GM18526 (cell line): ENCODE measurements around the gene HDGF.

ENCODE experiments used
- POLR2A ChIP-seq: IDR thresholded peaks from 3 replicates; pipeline ENCODE4 v1.6.1; 2011; ENCODE audit not compliant: insufficient read length; ENCODE audit errors: extremely low read depth

Gene HDGF

GRCh38 chr1:156741481-156741983 lies 9.9 kb downstream of the HDGF start:
- no peak for TF ChIP-seq POLR2A

DNA sequence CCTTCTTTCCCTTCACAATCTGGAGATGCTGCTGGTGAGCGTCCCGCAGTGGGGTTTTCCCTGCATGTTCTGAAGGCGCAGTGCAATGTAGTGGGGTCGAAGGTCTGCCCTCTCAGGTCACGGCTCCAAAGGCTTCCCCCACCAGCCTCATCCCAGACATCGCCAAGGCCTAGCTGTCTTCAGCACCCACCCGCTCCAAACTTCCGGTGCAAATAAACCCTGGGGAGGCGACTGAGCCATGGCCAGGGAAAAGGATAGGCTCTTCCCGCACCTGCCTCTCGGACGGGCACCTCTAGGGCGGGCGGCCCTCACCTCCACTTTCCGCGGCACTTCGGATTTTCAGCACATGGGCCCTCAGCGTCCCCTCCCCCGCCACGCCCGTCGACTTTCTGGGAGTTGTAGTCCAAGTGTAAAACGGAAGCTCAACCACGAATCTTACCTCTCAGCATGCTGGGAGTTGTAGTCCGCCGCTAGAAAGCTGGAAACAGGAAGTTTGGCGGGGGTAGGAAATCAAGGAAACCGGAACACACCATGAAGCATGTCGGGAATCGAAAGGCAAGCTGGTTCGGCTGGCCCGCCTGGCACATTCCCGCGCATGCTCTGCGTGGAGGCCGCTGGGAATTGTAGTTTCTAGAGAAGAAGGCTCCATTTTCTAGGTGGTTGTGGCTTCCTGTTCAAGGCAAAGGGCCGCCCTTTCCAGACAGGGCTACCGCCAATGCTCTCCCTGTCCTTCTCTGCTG lies 10.6 kb downstream of the HDGF start, which contains the start of gene MRPL24:
MRPL24 (minus strand) TSS at position 348 of the 740 bp plus-strand sequence. CDS start 2,384 bp downstream, outside the sequence.
- TF ChIP-seq POLR2A: peak; percentile 75

DNA sequence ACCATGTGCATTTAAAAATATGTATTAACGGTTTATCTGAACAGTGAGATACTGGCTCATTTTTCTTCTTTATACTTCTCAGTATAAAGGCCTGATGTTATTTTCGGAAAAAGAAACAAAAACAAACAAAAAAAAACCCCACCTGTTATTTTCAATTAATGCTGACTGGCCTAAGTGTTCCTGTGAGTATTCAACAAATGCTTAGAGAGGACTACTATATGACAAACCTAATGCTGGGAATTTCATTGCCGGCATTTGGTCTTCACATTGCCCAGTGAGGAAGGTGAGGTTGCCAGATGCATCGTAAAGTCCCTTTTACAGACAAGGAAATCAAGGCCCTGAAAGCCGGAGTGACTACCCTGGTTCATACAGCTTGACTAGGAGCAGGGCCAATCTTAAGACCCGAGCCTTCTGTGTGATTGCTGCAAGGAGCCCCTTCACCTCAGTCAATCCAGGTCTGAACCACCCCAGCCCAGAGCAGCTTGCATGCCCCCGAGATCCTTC lies 11.2 kb downstream of the HDGF start:
- TF ChIP-seq POLR2A: no peak

- no peak for TF ChIP-seq POLR2A
These were observed 12.6 kb downstream of the HDGF start for GRCh38 chr1:156738916-156739315.

- TF ChIP-seq POLR2A: no peak
These were observed 13.1 kb downstream of the HDGF start for GRCh38 chr1:156738407-156738806.

DNA sequence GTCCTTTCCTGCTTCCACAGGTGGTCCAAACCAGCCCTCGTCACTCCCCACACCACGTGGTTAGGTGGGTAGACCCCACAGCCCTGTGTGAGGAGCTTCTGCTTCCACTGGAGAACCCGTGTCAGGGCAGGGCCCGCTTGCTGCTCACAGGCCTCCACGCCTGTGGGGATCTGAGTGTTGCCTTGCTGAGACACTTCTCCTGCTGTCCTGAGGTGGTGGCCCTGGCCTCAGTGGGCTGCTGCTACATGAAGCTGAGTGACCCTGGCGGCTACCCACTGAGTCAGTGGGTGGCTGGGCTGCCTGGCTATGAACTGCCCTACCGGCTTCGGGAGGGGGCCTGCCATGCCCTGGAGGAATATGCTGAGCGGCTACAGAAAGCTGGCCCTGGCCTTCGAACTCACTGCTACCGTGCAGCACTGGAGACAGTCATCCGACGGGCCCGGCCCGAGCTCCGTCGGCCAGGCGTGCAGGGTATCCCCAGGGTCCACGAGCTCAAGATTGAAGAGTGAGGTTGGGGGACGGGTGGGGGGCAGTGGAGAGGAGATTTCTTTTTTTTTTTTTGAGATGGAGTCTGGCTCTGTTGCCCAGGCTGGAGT lies 17.4 kb downstream of the HDGF start:
- no peak for TF ChIP-seq POLR2A

GRCh38 chr1:156728599-156729462 lies 22.6 kb downstream of the HDGF start, which contains the start of gene ISG20L2:
Gene ISG20L2 (minus strand): TSS chr1:156728766. CDS start chr1:156727652, 1,114 bp downstream.
- peak; percentile 65 for TF ChIP-seq POLR2A

DNA sequence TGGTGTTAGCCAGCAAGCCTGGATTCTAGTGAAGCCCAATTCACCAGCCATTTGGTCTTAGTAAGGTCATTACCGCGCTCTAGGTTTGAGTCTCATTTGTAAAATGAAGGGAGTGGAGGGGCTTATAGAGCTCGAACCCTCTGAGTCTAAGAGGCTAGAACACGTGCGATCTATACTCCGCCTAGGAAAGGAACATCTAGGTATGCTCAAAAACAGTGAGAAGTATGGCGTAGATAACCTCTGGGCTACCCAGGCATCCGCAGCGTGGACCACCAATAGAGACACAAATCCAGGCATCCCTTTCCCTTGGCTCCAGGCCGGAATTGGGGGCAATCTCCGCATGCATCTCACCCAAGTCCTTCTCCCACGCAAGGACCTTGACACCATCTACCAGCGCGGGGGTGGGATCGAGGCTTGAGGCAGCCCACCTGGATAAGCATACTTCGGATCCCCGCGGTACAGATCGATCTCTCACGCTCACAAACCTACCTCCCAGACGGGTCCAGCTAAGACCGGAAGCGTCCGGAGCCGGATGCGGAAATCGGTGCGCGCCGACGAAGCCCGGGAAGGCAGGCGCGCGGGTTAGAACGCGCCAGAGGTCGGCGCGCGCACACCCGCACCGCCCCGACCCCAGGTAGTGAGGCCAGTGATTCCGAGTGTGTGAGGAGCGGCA lies 23.4 kb downstream of the HDGF start, which contains the start of gene METTL25B:
METTL25B (plus strand) TSS at position 544 of the 673 bp plus-strand sequence. CDS start 636 bp downstream, outside the sequence.
- TF ChIP-seq POLR2A: peak; percentile 78

DNA sequence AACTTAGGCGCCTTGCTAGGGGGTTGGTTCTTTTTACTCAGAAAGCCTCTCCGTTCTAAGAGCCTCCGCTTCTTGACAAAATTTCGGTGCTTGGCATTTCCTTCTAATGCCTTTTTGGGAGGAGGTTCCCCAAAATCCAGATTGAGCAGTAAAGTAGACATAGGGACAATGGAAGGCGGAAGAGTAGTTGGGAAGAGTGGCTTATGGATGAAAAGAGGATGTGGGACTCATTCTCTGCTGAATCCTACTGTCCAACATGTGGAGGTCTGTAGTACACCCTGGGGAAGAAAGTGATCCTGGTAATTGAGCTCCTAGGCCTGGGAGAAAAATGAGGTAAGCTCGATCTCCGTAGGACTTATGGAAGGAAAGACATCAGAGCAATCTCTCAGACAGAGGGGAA lies 24.0 kb downstream of the HDGF start:
- TF ChIP-seq POLR2A: no peak

- no peak for TF ChIP-seq POLR2A
These were observed 24.8 kb downstream of the HDGF start for GRCh38 chr1:156726549-156727226.

DNA sequence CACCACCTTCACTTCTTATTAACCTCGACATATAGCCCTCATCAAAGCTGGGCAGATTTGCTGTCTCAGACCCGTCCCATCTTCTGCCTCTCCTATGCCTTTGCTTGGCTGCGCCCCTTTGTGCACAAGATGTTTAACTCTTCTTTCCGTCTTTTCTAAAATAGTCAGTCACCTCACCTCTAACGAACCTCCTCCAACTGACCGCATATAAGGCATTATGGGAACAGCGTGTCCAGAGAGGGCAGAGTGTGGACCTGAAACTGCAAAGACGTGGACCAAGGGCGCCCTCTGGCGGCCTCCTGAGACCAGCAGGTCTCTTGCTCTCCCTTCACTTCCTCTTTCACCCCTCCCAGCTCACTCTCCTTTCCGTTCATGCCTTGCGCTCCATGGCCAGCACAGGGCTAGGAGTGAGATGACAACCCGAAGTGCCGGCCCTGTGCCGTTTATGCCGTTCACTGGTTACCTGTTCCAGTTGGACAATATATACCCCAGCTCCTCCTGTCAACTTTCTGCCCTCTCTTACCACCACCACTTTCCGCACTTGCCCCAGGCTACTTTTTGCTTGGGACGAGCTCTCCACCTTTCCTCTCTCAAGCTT lies 25.7 kb downstream of the HDGF start:
- no peak for TF ChIP-seq POLR2A

DNA sequence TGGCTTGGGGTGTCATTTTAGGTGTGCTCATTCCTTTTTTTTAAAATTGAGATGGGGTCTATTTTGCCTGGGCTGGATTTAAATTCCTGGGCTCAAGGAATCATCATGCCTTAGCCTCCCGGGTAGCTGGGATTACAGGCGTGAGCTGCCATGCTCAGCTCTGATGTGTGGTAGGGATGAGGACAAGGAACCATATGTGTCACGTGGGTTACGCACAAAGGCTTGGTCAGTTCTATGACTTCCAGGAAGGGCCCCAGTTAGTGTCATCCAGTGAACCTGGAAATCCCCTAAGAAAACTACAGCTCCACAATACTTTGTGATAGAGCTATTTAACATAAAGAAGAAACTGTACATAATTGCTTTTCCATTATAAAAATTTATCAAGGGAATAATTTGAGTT lies 29.9 kb downstream of the HDGF start:
- no peak for TF ChIP-seq POLR2A

- TF ChIP-seq POLR2A: no peak
These were observed 30.3 kb downstream of the HDGF start for GRCh38 chr1:156721131-156721530.

DNA sequence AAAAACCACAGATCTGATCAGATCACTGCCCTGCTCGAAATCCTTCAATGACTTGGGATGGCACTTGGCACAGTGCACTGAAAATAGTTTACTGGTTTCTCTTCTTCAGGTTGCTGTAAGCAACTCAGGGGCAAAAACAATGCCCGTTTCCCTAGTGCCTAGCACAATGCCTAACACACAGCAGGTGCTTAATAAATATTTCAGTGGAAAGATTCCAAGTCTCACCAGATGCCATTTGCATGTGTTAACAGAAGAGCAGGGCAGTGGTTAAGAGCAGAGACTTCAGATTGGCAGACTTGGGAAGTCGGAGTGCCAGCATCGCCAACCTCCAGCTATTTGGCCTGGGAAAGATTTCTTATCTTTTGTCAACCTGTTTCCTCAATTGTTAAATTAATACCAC lies 34.1 kb downstream of the HDGF start:
- TF ChIP-seq POLR2A: no peak
